ENCODE measurements around the gene USP2.

USP2 gene, protein sequence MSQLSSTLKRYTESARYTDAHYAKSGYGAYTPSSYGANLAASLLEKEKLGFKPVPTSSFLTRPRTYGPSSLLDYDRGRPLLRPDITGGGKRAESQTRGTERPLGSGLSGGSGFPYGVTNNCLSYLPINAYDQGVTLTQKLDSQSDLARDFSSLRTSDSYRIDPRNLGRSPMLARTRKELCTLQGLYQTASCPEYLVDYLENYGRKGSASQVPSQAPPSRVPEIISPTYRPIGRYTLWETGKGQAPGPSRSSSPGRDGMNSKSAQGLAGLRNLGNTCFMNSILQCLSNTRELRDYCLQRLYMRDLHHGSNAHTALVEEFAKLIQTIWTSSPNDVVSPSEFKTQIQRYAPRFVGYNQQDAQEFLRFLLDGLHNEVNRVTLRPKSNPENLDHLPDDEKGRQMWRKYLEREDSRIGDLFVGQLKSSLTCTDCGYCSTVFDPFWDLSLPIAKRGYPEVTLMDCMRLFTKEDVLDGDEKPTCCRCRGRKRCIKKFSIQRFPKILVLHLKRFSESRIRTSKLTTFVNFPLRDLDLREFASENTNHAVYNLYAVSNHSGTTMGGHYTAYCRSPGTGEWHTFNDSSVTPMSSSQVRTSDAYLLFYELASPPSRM

DNA sequence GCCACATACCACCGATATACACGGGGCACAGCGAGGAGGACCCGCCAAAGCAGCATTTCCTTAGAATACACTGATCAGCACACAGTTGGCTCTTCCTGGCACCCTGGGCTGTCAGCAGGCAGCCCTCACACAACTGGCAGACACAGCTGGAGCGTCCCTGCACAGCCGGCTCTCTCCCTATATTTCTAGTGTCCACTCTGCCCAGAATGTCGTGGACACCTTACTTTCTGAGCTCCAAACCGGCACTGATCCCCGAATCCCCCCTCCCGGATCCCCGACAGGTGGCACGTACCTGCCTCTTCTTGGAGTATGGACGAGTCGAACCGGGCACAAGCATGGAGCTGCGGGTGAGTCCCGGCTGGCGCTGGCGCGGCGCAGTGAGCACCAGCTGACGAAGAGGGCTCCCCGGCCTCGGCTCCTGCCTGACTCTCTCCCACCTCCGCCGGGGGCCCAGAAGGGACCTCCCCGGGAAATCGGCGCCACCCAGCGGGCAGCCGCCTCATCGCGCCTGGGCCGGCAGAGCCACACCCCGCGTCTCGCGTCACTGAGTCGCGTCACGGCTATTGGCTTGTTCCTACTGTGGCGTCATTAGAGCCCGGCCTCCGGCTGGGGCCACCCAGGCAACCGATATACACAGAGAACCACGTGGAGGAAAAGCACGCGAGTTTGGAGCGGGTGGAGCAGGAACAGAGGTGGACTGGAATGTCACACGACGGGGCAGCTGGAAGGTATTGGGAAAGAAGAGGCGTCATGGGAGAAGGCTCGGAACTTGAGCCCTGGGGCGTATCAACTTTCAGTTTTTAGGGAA, at the start of gene USP2:
USP2 (minus strand) TSS at position 510 of the 808 bp plus-strand sequence. CDS start 8,210 bp downstream, outside the sequence.
- DNase-seq, result peak; percentile 86

DNA sequence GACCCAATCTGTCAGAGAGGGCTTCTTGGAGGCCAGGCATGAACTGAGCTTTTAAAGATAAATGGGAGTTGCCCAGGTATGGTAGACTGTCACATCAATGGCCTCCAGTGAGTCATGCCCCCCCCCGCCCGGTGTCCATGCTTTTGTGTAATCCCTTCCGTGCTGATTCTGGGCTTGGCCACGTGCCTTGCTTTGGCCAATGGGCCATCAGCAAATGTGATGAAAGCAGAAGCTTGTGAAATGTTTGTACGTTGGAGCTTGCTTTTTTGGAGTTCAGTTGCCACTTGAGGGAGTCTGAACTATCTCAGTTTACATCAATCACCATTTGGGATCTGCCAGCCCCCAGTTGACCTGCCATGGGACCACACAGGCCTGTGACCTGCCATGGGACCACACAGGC, 45.8 kb upstream of the USP2 start:
- no peak for DNase-seq

DNA sequence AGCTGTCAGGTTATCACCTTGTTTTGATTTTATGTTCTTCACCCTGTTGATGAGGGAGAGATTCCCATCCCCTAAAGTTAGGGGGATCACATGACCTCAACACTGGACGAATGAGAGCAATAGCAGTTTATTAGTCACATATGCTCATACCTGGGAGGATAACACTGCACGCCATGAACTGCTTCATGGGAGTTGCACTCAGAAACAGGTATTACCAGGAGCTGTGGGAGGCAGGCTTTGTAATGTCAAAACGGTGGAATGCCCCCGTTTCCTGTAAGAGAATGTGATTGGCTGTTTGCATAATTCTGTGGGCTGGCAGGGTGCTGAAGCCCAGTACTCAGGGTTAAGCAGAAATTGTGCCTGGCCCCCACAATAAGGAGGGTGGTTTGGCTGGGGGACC, 44.7 kb upstream of the USP2 start:
- DNase-seq, result no peak

DNA sequence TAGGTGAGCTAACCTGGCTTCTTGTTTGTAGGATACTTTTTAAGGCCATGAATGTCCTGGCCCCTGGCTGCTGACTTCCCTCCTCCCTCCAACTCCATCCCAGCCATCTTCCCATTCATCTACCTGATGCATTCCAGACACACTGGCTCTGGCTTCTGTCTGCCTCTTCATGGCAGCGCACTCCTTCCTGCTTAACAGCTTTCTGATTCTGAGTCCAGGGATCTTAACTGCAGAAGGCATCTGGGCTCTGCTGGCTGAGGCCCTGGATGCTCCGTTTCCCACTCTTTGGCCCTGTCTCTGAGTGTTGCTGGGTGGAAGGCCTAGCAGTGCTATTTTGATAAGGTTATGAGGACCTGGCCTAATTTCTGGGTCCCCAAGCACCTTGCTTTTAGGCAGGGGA, 43.3 kb upstream of the USP2 start:
- no peak for DNase-seq

DNA sequence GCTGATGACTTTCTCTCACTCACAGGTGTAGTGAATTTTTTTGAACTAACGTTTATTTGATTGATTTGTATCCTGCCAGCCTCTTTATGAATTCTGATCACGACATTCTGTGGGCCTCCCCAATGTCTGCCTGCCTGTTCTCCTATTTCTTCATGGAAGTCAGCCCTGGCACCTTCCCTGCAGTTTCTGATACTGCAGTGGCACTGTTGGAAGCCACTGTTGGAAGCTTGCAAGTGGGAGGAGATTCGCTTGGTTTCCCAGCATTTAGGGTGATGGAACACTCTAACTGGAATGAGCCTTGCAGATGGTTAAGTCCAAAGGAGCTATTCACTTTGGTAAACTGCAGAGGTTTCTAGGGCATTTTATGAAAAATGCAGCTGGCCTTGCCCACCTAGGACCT, 42.8 kb upstream of the USP2 start:
- DNase-seq, result no peak

DNA sequence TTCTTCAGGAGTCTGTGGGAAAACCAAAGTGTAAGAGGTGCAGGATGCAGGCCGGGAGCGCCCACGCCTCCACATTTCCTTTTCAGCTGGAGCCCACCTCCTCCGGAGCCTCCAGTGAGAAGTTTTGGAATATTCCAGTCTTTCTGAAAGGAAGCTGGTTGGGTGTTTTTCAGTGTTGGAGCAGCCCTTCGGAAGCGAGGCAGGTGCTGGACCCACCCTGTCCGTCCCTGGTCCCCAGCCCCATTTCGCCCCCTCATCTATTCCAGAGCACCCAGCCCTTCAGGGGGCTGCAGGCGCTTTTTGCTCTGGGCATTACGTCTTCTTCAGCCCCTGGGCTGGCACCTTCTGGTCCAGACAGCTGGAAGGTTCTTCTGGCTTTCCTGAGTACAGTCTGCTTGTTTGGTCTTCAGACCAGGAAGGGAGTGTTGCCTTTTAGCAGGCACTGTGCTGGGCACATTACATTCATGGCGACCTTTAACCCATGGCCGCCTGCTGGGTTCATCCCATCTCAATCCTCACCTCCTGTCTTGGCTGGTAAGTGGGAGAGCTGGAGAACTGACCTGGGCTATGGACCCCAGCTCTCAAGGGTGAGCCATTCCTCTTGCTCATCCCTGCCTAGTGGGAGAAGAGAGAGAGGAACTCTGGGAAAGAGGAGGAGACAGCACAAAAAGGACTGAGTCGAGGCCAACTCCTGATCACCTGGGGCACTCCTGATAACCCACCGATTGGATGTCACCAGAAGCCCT, 42.2 kb upstream of the USP2 start:
- no peak for DNase-seq

DNA sequence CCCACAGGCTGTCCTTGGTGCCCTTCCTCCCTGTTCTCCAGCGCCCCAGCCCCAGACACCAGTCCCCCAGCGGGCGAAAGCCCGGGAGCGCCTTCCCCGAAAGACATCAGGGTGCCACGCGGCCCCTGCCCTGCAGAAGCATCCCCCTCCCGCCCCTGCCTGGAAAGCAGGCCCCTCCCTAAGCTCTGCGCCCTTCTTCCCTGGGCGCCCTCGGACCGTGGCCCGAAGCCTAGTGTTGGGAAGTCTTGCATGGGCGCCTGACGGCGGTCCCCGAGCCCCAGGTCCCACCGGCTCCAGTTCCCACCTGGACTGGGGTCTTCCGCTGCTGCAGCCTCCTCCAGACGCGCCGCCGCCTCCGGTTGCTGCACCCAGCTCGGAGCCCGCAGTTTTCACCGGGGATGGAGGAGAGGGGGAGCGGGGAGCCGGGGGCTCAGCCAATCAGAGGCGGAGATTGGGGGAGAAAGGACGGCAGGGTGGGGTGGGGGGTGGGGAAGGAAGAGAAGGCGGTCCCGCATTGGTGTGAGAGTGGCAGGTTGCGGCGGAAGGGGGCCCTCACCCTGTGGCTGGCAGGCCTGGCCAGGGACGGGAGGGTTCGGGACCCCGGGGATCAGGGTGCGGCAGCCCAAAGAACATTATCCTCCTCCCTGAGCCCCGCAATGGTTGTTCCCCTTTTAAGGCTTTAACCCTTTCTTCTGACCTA, 41.5 kb upstream of the USP2 start, which contains the start of gene THY1:
THY1 (minus strand) TSS at position 364 of the 700 bp plus-strand sequence. CDS start 2,267 bp downstream, outside the sequence.
- peak; percentile 27 for DNase-seq

DNA sequence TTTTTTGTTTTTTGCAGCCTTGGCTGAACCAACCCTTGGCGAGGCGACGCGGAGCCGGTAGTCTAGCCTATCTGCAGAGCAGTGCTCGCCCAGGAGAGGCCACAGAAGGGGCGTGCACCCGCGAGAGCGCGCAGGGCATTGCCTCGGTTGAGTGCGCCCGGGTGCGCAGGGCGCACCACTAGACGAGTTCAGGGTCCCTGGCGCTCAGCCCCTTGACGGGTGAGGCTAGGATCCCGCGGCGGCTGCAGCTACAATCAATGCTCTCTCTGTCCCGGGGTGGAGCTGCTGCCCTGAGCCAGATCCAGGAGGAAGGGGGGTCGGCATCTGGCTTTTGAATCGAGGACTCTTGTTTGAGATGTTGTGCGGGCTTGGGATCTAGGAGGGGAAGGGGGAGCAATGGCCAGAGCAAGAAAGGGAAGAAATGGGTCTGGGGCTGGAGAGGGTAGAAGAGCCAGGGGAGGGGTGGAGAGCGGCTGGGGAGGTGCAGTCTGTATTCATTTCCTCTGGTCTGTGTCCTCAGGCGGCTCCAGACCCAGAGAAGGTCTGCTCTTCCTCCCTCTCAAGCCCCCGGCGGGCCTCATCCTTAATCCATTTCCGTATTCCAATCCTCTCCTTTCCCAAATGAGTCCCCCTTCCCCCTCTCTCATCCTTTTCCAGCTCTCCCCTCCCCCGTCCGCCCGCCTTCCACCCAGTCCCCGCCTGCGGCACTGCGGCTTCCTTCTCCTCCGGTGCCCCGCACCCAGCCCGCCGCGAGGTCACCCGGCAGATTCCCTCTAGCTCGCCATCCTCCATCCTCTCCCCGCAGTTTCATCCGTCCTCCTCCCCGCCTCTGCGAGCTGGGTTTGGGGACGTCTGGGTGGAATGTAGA, 40.7 kb upstream of the USP2 start:
- DNase-seq, result peak; percentile 11

DNA sequence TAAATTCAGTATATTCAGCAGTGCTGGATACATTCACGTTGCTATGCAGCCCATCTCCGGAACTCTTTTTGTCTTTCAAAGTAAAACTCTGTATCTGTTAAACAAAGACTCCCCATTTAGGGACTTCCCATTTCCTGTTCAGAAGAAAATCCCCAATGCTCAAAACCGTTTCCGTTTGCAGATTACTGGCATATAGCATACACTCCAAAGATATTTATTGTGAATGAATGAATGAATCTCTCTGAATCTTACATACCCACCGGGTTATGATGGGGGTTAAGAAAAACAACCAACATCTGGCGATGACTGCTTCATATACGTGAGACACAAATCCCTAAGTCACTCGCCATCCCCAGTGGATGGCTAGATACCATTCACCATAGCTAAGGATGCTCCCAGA, 39.9 kb upstream of the USP2 start:
- DNase-seq, result no peak

DNA sequence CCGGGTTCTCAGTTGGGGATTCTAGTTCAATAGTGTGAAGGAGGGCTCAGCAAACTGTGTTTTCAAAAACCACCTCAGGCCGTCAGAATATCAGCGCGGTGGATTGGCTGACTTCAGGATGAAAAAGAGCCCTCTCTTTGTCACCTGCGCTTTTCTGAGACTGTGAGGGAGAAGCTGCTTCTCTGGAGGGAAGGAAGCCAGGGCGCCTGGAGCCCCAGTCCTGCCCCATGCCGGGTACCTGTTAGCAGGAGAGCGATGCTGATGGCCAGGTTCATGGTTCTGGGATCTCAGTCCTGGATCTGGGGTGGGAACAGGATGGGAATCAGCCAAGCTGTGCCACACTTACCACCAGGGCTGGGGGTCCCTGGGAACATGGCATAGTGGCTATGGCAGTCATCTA, 39.1 kb upstream of the USP2 start:
- no peak for DNase-seq

DNA sequence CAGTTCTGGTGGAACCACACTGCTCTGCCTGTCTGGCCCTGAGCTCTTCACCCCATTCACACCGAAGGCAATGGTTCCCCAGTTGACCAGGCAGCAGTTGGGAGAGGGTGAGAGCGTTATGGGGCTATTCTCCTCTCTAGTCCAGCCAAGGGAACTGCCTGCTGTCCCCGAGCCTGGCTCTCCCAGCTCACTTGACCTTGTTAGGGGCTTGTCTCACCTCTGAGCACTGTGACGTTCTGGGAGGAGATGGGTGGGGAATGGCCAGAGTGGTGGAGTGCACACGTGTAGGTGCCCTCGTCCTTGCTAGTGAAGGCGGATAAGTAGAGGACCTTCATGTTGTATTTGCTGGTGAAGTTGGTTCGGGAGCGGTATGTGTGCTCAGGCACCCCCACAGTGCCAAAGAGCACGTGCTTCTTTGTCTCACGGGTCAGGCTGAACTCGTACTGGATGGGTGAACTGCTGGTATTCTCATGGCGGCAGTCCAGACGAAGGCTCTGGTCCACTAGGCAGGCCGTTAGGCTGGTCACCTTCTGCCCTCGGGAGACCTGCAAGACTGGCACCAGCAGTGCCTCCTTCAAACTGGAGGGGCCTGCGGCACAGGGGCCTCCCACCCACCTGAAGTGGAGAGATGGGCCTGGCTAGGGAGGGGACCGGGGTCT, 38.5 kb upstream of the USP2 start:
- DNase-seq, result no peak

DNA sequence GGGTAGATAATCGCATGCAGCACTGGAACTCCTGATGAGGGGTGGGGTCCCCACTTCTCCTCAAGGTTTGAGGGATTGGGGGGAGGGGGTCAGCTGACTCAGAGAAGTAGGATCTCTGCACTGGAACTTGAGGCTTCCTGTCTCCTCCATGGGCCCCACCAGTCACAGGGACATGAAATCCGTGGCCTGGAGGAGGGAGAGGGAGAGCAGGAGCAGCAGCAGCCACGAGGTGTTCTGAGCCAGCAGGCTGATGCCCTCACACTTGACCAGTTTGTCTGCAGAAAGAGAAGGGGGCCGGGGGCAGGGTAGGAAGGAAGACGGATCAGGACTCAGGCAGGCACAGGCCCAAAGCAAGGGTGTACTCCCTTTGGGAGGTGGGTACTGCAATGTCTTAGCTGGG, 37.8 kb upstream of the USP2 start:
- DNase-seq, result no peak

DNA sequence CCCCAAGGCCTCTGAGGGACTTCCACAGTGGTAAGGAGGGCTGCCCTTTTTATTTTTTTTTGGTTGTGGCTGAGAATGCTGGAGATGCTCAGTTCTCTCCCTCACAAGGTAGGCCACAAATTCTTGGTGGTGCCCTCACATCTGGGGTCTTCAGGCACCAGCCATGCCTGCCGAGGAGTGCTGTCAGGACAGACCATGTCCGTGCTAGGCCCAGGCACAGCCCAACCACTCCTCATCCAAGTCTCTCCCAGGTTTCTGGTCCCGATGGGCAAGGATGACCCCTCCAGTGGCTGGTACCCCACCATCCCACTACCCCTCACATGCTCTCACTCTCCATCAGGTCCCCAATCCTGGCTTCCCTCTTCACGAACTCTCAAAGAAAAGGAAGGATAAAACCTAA, 37.3 kb upstream of the USP2 start:
- DNase-seq, result no peak

DNA sequence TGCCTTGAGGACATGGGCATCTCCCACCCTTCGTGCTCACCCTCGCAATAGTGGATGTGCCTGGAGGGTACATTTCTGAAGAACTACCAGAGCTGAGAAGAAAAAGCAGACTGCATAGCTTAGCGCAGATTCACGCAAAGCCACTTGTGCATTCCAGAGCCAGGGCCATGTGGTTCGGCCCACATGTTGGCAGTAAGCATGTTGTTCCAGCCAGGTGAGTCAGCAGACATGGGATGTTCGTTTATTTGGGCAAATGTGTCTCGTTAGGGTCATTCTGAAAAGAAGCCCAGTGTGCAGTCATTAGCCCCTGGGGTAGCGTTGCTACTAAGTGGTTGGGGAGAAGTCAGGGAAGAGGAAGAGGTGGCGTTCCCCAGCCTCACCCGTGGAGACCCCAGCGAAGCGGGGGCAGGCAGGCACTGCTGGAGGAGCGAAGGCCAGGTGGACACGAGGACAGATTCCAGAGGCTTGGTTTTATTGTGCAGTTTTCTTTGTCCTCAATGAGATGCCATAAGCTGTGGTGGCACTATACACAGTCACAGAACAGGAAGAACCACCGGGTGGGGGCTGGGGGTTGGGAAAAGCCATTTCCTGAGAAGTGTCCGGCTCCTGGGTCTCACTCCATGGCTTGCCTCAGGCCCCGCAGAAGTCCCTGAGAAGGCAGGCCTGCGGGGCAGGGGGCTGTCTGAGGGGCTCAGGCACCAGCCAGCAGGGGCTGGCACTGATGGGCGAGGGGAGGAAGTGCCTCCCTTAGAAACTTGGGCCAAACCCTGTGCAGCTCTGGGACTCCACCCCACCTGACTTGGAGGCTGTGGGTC, 36.4 kb upstream of the USP2 start:
- no peak for DNase-seq

DNA sequence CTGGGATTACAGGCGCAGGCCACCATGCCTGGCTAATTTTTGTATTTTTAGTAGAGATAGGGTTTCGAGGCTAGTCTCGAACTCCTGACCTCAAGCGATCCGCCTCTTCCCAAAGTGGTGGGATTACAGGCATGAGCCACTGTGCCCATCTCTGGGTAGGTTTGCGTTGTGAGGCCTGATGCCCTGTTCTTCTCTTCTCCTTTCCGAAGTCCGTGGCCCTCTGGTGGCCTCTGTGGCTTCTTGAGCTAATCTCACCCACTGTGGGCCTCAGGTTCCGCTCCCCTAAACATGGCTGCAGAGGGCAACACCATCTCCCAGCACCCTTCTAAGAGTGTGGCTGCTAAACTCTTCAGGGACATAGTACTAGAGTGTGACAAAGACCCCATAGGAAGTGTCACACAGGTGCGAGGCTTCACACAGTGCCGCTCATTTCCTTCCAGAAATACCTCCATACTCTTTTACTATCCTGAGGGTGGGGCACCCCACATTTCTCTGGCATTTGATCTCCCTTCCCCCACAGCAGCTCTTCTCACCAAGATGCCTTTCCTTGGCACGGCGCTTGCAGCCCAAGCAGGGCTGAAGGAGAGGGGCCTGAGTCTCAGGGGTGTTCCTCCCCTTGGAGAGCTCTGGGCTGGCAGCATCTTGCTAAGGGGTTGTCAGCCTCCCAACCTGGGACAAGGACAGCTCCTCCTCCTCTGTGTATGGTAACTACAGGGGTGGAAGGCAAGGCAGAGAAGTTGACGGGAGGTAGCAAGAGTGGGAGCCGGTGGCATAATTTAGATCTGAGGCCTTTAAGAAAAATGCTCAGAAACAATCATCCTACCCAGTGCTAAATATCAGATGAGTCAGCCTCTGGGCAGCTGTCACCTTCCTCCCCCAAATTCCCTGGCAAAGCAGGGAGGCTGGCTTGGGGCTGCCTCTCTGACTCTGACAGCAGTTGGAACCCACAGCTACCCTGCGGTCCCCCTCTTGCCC, 35.4 kb upstream of the USP2 start:
- no peak for DNase-seq

DNA sequence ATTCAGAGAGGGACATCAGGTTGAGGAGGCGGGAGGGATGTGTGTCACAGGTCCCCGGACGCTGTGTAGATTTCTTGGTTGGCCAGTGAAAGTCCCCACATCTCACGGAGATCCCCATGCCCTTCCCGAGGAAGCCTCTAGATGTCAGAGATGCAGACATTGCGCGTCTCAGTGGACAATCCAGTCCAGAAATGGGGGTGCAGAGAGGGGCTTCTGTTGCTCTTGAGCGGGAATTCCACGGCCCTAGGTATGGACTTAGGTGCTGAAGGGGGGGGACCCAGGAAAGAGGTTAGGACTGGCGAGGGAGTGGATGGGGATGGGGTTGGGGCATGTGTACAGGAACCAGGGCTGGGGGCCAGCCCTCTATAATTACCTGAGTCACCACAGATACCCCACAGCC, 34.5 kb upstream of the USP2 start:
- DNase-seq, result no peak

DNA sequence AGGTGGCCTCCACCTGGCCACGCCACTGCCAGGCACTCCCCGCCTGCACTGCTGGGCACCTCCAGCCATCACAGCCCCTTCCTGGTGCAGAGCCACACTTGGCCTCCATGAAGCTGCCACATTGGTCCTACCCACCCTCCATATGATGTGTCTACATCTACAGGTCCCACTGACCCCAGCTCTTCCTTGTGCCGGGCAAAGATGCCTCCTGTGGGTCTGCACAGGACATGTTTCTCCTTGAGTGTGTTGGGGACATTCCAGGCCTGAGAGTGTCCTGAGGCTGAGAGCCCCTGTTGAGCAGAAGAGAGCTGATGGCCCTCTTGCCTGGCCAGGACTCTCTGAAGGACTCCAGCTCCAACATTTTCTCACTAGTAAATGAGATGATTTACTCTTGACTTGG, 34.0 kb upstream of the USP2 start:
- no peak for DNase-seq

DNA sequence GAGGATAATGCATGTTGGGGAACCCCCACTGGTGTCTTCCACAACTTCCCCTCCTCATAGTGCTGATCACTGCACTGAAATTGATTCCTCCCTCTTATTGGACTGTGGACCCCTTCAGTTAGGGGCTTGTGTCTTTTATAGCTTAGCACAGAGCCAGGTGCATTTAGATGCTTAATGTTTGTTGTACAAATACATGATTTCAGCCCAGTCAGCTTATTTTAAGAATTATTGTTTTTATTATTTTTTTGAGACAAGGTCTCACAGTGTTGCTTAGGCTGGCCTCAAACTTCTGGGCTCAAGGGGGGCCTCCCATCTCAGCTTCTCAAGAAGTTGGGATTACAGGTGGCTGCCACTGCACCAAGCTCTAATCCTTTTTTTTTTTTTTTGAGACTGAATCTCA, 33.2 kb upstream of the USP2 start:
- DNase-seq, result no peak

DNA sequence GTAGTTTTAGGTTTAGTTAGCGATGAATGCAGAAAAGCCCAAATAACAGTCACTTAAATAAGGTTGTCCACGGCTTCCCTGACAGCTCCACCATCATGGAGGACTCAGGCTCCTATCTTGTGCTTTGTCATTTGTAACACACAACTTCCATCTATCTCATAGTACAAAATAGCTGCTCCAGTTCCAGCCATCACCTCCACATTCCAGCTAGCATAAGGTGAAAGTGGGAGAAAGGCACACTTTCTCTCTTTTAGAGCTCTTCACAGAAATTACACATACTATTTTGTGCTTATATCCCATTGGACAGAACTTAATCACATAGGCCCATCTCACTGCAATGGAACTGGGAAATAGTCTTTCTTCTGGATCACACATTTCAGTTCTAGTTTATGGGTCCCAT, 32.8 kb upstream of the USP2 start:
- no peak for DNase-seq
